ENCODE results near the gene SEC22A. TPM values are rescaled to one million over a fixed set of nuclear protein-coding genes. Genes with fewer than 3 reads are reported as not detected.

Gene SEC22A
- total and polyA plus RNA-seq, 2 of the 8 experiments (the other 6 are each of a cell fraction or from before 2014, with no cell fraction given) = 10.6 to 17.1 TPM

DNA sequence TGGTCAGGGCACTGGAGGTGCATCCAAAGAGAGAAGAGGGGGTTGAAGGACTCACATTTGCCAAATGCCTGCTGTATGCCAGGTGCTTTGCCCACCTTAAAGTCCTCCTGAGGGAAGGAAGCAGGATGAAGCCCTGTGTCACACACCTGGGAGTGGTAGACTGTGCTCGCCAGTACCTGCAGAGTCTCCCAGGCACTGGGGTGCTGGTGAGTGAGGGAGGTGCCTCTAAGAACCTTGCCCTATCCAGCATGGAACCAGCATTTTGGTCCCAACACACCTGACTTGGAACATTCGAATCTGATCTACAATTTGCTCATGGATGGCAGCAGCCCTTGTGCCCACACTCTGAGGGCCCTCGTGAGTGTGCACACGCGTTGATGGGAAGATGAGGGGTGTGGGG, 76.7 kb downstream of the SEC22A start:
- peak in 1 of 2 experiments; percentile 46 for DNase-seq (ENCODE audit: low read depth in 1 of 2, low spot score in 2 of 2)
- Histone ChIP-seq H3K4me2 (ENCODE audit: insufficient read depth in 1 of 2, low read depth in 2 of 2, low read length in 2 of 2) (0 out of 4 replicates have a peak overlapping the region, but pooled peaks of 1 of the 2 experiments have one; percentile 3), H3K4me1 (replicated peaks in 1 of 4; ENCODE audit: control insufficient read depth in 3 of 4, insufficient read depth in 4 of 4, low read length in 3 of 4) (peaks cover 0 to 10% (median 4%) of the 10 kb centered on the region in 4 experiments; a peak in 4 of 7 replicates), H3K27me3 (replicated peaks in 1 of 4; ENCODE audit: control insufficient read depth in 3 of 4, extremely low read depth in 1 of 4, insufficient read depth in 3 of 4, low read length in 3 of 4) (no peaks in the 10 kb centered on the region), H3K4me3 (ENCODE audit: extremely low read depth in 1 of 4, insufficient read depth in 2 of 4, low read depth in 3 of 4, low read length in 4 of 4) (no peak overlapping the region), H3K4ac (replicated peaks; ENCODE audit: insufficient read length, low read depth, low read length) (no peak overlapping the region), H2AK5ac (ENCODE audit: low read depth, low read length) (no peak overlapping the region), H3K36me3 (ENCODE audit: control insufficient read depth in 2 of 4, insufficient read depth in 4 of 4, low read length in 3 of 4) (peaks cover 0 to 4% (median 2%) of the 10 kb centered on the region in 4 experiments; a peak in 2 of 8 replicates), H3K27ac (ENCODE audit: low read depth, low read length) (no peak overlapping the region; the same call in 1 of the 2 replicates), H2BK120ac (replicated peaks; ENCODE audit: low read depth, low read length) (no peak overlapping the region), H4K91ac (replicated peaks; ENCODE audit: insufficient read length, low read length) (no peak overlapping the region), H2BK12ac (ENCODE audit: low read depth, low read length) (no peak overlapping the region), H3K79me2 (ENCODE audit: control insufficient read depth in 1 of 2, insufficient read depth in 2 of 2, low read length in 2 of 2) (no peaks in the 10 kb centered on the region), H4K8ac (ENCODE audit: extremely low read depth, insufficient read depth, low read length) (no peak overlapping the region), H3K9ac (replicated peaks in 1 of 4; ENCODE audit: extremely low read depth in 1 of 4, low read depth in 3 of 4, low read length in 3 of 4) (no peak overlapping the region), H2BK20ac (ENCODE audit: low read length) (no peak overlapping the region), H3K23me2 (ENCODE audit: low read depth, low read length) (no peaks in the 10 kb centered on the region), H4K5ac (ENCODE audit: insufficient read length, low read depth, low read length) (no peak overlapping the region), H3K56ac (replicated peaks; ENCODE audit: insufficient read length, low read depth, low read length) (no peak overlapping the region), H2AFZ (ENCODE audit: low read length) (no peak overlapping the region), H3K79me1 (ENCODE audit: low read depth, low read length) (no peaks in the 10 kb centered on the region), H4K20me1 (replicated peaks in 1 of 2; ENCODE audit: control insufficient read depth in 1 of 2, insufficient read depth in 2 of 2, low read length in 2 of 2) (peaks cover 0 to 2% of the 10 kb centered on the region in 2 experiments), H3K9me3 (ENCODE audit: insufficient read depth in 2 of 2, low read depth in 1 of 2, low read length in 1 of 2) (no peaks in the 10 kb centered on the region), H2BK5ac (ENCODE audit: low read depth, low read length) (no peak overlapping the region), H2BK15ac (ENCODE audit: low read length) (no peak overlapping the region), H3K14ac (ENCODE audit: insufficient read length) (no peak overlapping the region), H3K18ac (ENCODE audit: extremely low read depth, low read length) (peak overlapping the region; percentile 41; the same call in 1 of the 2 replicates), H3K23ac (ENCODE audit: insufficient read length) (no peak overlapping the region)
- CTCF ChIA-PET (ENCODE audit: partially characterized antibody) = no interaction called here
- POLR2A ChIA-PET (ENCODE audit: partially characterized antibody) = interaction anchor here (0.6 to 1.0 kb wide), 3 partner anchors 21 to 298 kb away, joined by 3 read pairs; no protein-coding TSS in a partner anchor
- no peak for FAIRE-seq
- WGBS, 2 experiments (ENCODE audit: extremely low coverage in 1 of 2, insufficient coverage in 1 of 2, insufficient read length in 1 of 2, insufficient replicate concordance in 2 of 2, low coverage in 1 of 2, low lambda C conversion rate in 2 of 2, missing lambda C conversion rate in 1 of 2) = 82% methylated on average over 5 of the region's 5 CpGs; no CpG with 5 or more reads in 1 of the 2 experiments
- TF ChIP-seq RNF2 (IDR thresholded peaks at IDR 0.05; ENCODE audit: borderline replicate concordance, low read depth, low read length, missing control alignments, poor library complexity, severe bottlenecking) = no peak
- TF ChIP-seq KDM5A (IDR thresholded peaks at IDR 0.05; ENCODE audit: low read length) = no peak
- TF ChIP-seq, protein P1, sequence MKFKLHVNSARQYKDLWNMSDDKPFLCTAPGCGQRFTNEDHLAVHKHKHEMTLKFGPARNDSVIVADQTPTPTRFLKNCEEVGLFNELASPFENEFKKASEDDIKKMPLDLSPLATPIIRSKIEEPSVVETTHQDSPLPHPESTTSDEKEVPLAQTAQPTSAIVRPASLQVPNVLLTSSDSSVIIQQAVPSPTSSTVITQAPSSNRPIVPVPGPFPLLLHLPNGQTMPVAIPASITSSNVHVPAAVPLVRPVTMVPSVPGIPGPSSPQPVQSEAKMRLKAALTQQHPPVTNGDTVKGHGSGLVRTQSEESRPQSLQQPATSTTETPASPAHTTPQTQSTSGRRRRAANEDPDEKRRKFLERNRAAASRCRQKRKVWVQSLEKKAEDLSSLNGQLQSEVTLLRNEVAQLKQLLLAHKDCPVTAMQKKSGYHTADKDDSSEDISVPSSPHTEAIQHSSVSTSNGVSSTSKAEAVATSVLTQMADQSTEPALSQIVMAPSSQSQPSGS (IDR thresholded peaks at IDR 0.05; ENCODE audit: low read length) = no peak
- no peak for TF ChIP-seq SUZ12 (IDR thresholded peaks at IDR 0.05; ENCODE audit: low read length)
- no peak for TF ChIP-seq SP4 (IDR thresholded peaks at IDR 0.05; ENCODE audit: low read length)
- TF ChIP-seq SIRT6 (IDR thresholded peaks at IDR 0.05; ENCODE audit: low read length) = no peak
- TF ChIP-seq NRF1 (IDR thresholded peaks at IDR 0.05; ENCODE audit: low read depth, low read length) = no peak
- no peak for TF ChIP-seq MAFK (IDR thresholded peaks at IDR 0.05; ENCODE audit: low read depth, low read length)
- TF ChIP-seq SIN3A (conservative IDR thresholded peaks at IDR 0.05 in 1 of 2, IDR thresholded peaks at IDR 0.05 in 1 of 2; ENCODE audit: low read depth in 1 of 2, low read length in 2 of 2) = no peak
- TF ChIP-seq YY1 (IDR thresholded peaks at IDR 0.05; ENCODE audit: low read depth, low read length) = no peak
- no peak for TF ChIP-seq POLR2A (IDR thresholded peaks at IDR 0.05; ENCODE audit: control extremely low read depth in 1 of 2, low read depth in 2 of 2, low read length in 2 of 2)
- TF ChIP-seq BRCA1 (IDR thresholded peaks at IDR 0.05; ENCODE audit: low read depth, low read length) = no peak
- no peak for TF ChIP-seq BCL11A (IDR thresholded peaks at IDR 0.05; ENCODE audit: low read depth in 2 of 2, low read length in 2 of 2)
